Erythroblast (primary cell): ENCODE data around the gene HOXC4.

Source experiments
- GATA1 ChIP-seq: IDR thresholded peaks from 2 replicates; pipeline ENCODE4 v1.6.1; 2011; ENCODE audit warnings: low read depth, mild to moderate bottlenecking, control low read depth, low read length, moderate library complexity
- POLR2A ChIP-seq: IDR thresholded peaks from 2 replicates; pipeline ENCODE4 v1.6.1; 2011; ENCODE audit warnings: mild to moderate bottlenecking, low read length

DNA sequence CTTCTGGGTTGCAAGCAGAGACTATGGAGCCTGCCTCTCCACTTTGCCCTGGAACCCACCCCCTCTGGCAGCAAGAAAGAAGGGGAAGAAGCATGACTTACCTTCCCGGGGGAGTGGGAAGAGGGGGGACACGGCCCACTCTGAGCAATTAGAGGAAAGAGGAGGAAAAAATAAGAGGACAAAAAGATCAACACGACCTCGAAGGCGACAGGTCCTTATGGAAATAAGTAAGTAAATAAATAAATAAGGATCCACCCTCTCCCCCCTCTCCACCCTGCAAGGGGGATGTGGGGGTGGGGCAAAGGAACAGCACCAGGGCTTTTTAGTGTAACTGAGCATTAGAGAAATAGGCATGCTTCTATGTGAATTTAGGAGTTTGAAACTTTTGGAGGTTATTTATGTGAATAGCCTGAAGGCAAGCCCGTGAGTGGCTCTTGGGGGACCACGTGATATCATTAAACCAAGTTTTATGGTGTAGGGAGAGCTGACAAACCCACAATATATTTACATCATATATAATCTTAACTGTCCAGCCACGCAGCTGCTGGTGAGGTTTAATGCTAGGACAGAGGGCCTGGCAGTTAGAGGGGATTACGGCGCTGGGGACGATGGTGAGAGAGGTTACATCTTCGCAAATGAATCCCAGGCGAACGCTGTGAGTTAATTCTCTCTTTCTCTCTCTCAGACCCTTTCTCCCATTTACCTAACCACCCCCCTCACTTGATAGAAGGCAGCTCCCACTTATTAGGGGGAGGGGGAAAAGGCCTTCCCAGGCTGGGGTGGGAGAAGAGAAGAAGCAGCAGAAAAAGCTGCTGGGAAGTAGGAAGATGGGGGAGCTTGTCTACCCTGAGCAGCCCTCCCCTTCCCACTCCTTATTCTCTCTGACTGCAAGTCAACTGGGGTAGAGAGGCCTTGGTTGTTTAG, 16.0 kb upstream of the HOXC4 start:
- no peak for TF ChIP-seq POLR2A
- no peak for TF ChIP-seq GATA1
